HEK293T (cell line): Measurements from ENCODE around the gene HMX3.

Experiments
- CTCF ChIA-PET: fragments of 350-600 bp; formaldehyde crosslinking; extraction: SDS; loops from one replicate; lab custom pipeline; 2021; ENCODE audit warnings: antibody characterized with exemption, inconsistent platforms; lab: Yijun Ruan, JAX
- POLR2A ChIA-PET: fragments of 350-600 bp; formaldehyde crosslinking; extraction: SDS; loops from one replicate; lab custom pipeline; 2020; ENCODE audit warnings: antibody characterized with exemption, inconsistent platforms; lab: Yijun Ruan, JAX
- DNase-seq: peaks from one replicate; pipeline ENCODE4 v3.0.0; 2012; ENCODE audit warnings: mixed read lengths; ENCODE audit errors: extremely low spot score
- ARNT ChIP-seq: fragments of 450-650 bp; IDR thresholded peaks from 2 replicates; pipeline ENCODE4 v1.6.1; 2017; ENCODE audit warnings: mild to moderate bottlenecking
- BHLHE40 ChIP-seq: fragments of 450-650 bp; IDR thresholded peaks from 2 replicates; pipeline ENCODE4 v1.6.1; 2016; ENCODE audit warnings: mild to moderate bottlenecking, moderate library complexity, borderline replicate concordance
- CTBP1 ChIP-seq: fragments of 450-650 bp; IDR thresholded peaks from 2 replicates; pipeline ENCODE4 v1.6.1; 2016; ENCODE audit warnings: borderline replicate concordance
- ELF4 ChIP-seq: fragments of 450-650 bp; IDR thresholded peaks from 2 replicates; pipeline ENCODE4 v1.6.1; 2017; ENCODE audit warnings: antibody characterized with exemption
- FOXA1 ChIP-seq: fragments of 450-650 bp; IDR thresholded peaks from 2 replicates; pipeline ENCODE4 v1.6.1; 2016; ENCODE audit warnings: mild to moderate bottlenecking
- FOXK2 ChIP-seq: fragments of 450-650 bp; IDR thresholded peaks from 2 replicates; pipeline ENCODE4 v1.6.1; 2016; ENCODE audit warnings: mild to moderate bottlenecking
- FOXM1 ChIP-seq: fragments of 450-650 bp; IDR thresholded peaks from 2 replicates; pipeline ENCODE4 v1.6.1; 2017; ENCODE audit warnings: mild to moderate bottlenecking, borderline replicate concordance
- HDGF ChIP-seq: fragments of 450-650 bp; IDR thresholded peaks from 2 replicates; pipeline ENCODE4 v1.6.1; 2017; ENCODE audit warnings: antibody characterized with exemption, borderline replicate concordance
- L3MBTL2 ChIP-seq: fragments of 450-650 bp; conservative IDR thresholded peaks from 2 replicates; pipeline ENCODE4 v1.6.1; 2016; ENCODE audit warnings: mild to moderate bottlenecking
- LEF1 ChIP-seq: fragments of 450-650 bp; IDR thresholded peaks from 2 replicates; pipeline ENCODE4 v1.6.1; 2017; ENCODE audit warnings: mild to moderate bottlenecking, borderline replicate concordance
- NFRKB ChIP-seq: fragments of 450-650 bp; IDR thresholded peaks from 2 replicates; pipeline ENCODE4 v1.6.1; 2016; ENCODE audit warnings: mild to moderate bottlenecking, moderate library complexity
- PKNOX1 ChIP-seq: fragments of 450-650 bp; IDR thresholded peaks from 2 replicates; pipeline ENCODE4 v1.6.1; 2016
- SP1 ChIP-seq: fragments of 450-650 bp; IDR thresholded peaks from 2 replicates; pipeline ENCODE4 v1.6.1; 2017
- SUZ12 ChIP-seq: fragments of 450-650 bp; IDR thresholded peaks from 2 replicates; pipeline ENCODE4 v1.6.1; 2016; ENCODE audit warnings: mild to moderate bottlenecking
- TARDBP ChIP-seq: fragments of 450-650 bp; IDR thresholded peaks from 2 replicates; pipeline ENCODE4 v1.6.1; 2016
- ZNF384 ChIP-seq: fragments of 450-650 bp; IDR thresholded peaks from 2 replicates; pipeline ENCODE4 v1.6.1; 2016

The HMX3 gene

DNA sequence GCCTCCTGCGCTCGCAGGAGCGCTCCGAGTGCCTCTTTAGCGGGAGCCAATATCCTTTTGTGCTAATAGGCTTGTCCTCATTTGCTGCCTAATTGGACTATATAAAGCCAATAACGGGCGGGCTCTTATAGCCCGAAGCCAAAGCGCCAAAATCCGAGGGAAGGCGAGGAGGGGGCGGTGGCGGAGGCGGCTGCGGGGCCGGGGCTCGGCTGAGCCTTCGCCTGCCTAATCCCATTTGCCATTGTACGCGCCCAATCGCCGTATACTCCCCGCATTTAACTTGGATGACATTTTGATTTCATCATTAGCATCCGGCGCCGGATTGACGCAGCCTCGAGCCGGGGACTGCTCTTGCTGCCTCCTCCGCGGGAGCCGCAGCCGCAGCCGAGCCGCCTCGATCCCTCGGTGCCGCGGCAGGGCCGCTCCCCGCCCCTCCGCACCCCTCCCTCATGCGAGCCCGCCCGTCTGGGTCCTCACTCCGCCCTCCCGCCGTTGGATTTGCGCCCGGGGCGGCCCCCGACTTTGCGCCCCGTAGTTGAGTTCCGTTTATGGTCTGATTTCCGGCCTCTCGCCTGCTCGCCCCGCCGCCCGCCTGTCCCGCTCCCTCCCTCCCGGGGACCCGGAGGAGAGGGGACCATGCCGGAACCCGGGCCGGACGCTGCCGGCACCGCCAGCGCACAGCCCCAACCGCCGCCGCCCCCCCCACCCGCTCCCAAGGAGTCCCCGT is at the start of gene HMX3:
Gene HMX3 (plus strand): TSS at position 556 of the 727 bp plus-strand sequence. CDS start 81 bp downstream, at position 637.
- peak; percentile 57 for DNase-seq
- CTCF ChIA-PET, result no interaction called here
- TF ChIP-seq FOXK2 (no peak), L3MBTL2 (peak; percentile 85)
- POLR2A ChIA-PET, result interaction anchor here (1.8 kb wide), 1 partner anchor 19 kb away, joined by 8 read pairs; the partner anchor contains the start of gene BUB3

DNA sequence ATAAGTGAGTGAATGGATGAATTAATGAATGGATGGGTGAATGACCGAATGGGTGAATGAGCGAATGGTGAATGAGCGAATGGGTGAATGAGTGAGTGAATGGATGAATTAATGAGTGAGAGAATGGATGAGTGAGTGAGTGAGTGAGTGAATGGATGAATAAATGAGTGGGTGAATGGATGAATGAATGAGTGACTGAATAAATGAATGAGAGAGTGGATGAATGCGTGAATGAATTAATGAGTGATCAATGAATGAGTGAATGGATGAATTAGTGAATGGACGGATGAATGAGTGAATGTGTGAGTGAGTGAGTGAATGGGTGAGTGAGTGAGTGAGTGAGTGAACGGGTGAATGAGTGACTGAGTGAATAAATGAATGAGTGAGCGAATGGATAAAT is 49.5 kb upstream of the HMX3 start:
- no peak for DNase-seq
- POLR2A ChIA-PET, result no interaction called here
- no peak for TF ChIP-seq PKNOX1
- TF ChIP-seq FOXK2, result no peak
- TF ChIP-seq SUZ12, result no peak
- CTCF ChIA-PET, result no interaction called here

DNA sequence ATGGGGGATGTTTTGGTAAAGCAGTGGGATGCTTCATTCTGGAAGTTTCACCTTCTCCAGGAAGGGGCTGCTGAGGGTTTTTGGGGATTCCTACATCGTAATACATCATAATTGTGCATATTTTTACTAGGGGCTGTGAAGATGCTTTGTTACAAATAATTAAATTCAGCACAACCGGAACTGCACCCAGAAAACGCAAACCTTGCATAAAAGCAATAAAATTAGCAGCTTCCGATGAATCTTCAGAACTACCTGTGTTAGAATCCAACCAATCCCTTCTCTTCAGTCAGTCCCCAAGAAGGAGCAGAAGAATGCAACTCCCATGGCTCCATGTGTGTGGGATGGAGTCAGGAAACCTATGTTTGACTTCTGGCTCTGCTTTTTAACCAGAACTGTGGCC is 48.4 kb upstream of the HMX3 start:
- no peak for DNase-seq
- CTCF ChIA-PET, result no interaction called here
- POLR2A ChIA-PET, result no interaction called here
- TF ChIP-seq TARDBP (no peak), FOXA1 (no peak)

GRCh38 chr10:123087786-123088185 is 48.0 kb upstream of the HMX3 start:
- TF ChIP-seq TARDBP, result no peak
- TF ChIP-seq ZNF384, result no peak
- no peak for TF ChIP-seq FOXA1
- TF ChIP-seq BHLHE40, result no peak
- TF ChIP-seq PKNOX1, result no peak
- no peak for TF ChIP-seq HDGF
- no peak for TF ChIP-seq L3MBTL2
- no peak for TF ChIP-seq ELF4
- CTCF ChIA-PET, result no interaction called here
- POLR2A ChIA-PET, result no interaction called here
- DNase-seq, result no peak

- no peak for DNase-seq
- TF ChIP-seq LEF1 (no peak), L3MBTL2 (no peak), ELF4 (no peak), PKNOX1 (no peak), SUZ12 (no peak), TARDBP (no peak), ZNF384 (no peak), FOXM1 (no peak), SP1 (no peak), FOXA1 (no peak), CTBP1 (no peak), HDGF (no peak), NFRKB (no peak), BHLHE40 (no peak), ARNT (no peak), FOXK2 (no peak)
- POLR2A ChIA-PET, result no interaction called here
- CTCF ChIA-PET, result no interaction called here
These were observed 42.9 kb upstream of the HMX3 start for GRCh38 chr10:123092635-123093414.

DNA sequence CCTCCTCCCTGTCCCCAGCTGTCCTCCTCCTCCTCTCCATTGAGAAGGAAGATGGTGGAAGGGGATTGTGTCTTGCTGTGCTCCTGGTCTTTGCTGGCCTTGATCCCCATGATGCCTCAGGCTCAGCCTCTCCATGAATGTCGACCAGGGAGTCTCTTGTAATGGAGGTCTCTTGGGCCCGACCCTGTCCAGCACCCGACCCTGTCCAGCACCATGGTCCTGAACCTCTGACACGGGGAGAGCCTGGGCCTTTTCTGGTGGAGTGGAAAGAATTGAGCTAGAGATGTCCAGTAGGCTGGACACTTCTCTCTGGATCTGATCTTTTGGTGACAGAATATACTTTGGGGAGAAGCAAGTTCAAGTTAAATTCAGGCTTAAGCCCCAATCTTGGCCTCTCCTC is 42.3 kb upstream of the HMX3 start:
- TF ChIP-seq L3MBTL2, result no peak
- TF ChIP-seq SP1, result no peak
- ChIA-PET POLR2A (no interaction called here), CTCF (no interaction called here)
- DNase-seq, result no peak

DNA sequence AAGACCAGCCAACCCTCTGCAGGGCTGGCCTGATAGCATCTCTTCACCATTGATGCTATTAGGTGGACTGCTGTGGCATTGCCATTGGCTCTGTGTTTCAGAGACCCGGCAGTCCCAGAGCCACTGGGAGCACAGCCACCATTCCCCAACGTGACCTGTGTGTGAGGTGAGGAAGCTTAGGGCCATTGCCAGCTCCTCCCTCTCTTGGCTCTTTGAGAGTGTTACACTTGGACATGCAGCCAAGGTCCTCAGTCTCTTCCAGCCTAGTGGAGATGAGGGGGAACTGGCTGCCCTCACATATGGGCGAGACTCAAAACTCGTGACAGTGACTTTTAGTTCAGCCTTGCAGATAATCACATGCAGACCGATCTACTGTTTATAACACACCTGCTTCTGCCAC is 39.3 kb upstream of the HMX3 start:
- DNase-seq, result no peak
- TF ChIP-seq NFRKB (no peak), HDGF (no peak), FOXA1 (no peak), PKNOX1 (no peak), FOXM1 (no peak), SP1 (no peak), L3MBTL2 (no peak), ZNF384 (no peak), SUZ12 (no peak), TARDBP (no peak), FOXK2 (no peak), LEF1 (no peak), ARNT (no peak), CTBP1 (no peak), BHLHE40 (no peak), ELF4 (no peak)
- ChIA-PET CTCF (no interaction called here), POLR2A (no interaction called here)
